ENCODE results near the gene CPLX1. TPM values are rescaled to one million over a fixed set of nuclear protein-coding genes. Genes with fewer than 3 reads are reported as not detected.

The CPLX1 gene
- total RNA-seq, 5 donors from 2014 or later (not counting 1 experiment from before 2014, with no cell fraction given), result 0.73 to 2.6 (median 1.2) TPM

DNA sequence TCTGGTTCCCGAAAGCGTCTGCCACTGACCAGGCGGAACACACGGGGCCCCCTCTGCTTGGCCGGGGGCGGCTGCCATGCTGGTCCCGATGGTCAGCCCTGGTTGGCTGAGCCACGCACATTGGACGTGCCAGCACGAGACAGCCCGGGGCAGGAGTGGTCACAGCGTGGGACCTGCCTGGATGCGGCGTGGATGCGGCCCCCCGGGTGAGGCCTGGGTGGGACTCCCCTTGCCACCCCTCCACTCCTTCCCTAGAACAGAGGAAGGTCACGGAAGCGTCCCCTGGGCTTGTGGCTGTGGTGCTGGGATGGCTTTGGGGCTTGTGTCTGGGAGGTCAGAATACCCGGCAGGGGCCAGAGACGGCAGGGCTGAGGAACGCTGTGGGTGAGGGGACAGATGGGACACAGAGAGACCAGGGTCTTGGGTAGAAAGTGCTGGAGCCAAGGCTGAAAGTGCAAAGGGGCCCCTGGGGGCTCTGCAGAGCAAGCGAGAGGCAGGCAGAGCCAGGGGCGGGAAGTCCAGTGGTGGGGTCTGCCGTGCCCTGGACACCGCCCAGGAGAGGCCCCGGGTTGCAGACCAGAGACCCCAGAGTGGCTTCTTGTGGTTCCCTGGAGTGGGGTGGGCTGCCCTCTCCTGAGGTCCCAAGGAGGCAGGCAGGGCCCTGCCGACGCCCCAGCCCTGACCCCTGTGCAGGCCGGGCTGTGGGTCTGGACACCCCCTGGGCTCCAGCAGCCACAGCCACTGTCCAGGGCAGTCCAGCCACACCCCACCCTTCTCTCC, 8.6 kb upstream of the CPLX1 start:
- peak in 1 of 35 experiments; percentile 2 for DNase-seq
- Mint-ChIP-seq H3K27me3 (peaks cover 3 to 5% of the 10 kb centered on the region in 2 donors), H3K4me3 (no peak overlapping the region), H3K9me3 (peaks cover 0 to 16% (median 8%) of the 10 kb centered on the region in 3 donors), H3K36me3 (no peaks in the 10 kb centered on the region), H3K27ac (no peak overlapping the region), H3K4me1 (peaks cover 4 to 6% (median 5%) of the 10 kb centered on the region in 3 donors)
- H3K9me3 ChIP-seq, result no peaks in the 10 kb centered on the region
- ChIA-PET POLR2A (no interaction called here), CTCF (no interaction called here)
- H3K36me3 ChIP-seq (ENCODE audit: control insufficient read depth in 2 of 2, extremely low read depth in 1 of 2, insufficient read depth in 1 of 2, low read length in 1 of 2), result no peaks in the 10 kb centered on the region
- peaks cover 0 to 46% of the 10 kb centered on the region in 2 experiments for H3K27me3 ChIP-seq (replicated peaks in 1 of 2; ENCODE audit: control insufficient read depth in 2 of 2, extremely low read depth in 1 of 2, insufficient read depth in 2 of 2, low read length in 1 of 2)
- ATAC-seq (replicated peaks in 1 of 4), result no peak
- 93% methylated on average over 25 of the region's 29 CpGs for WGBS (ENCODE audit: insufficient coverage)
- peaks cover 0 to 15% of the 10 kb centered on the region in 2 experiments for H3K4me1 ChIP-seq (ENCODE audit: control insufficient read depth in 1 of 2, extremely low read depth in 1 of 2, insufficient read depth in 2 of 2, low read length in 2 of 2)
- H3K4me3 ChIP-seq (ENCODE audit: control insufficient read depth in 1 of 2, extremely low read depth in 1 of 2, low read length in 1 of 2), result no peak overlapping the region
- H3K27ac ChIP-seq (ENCODE audit: low read length), result no peak overlapping the region

DNA sequence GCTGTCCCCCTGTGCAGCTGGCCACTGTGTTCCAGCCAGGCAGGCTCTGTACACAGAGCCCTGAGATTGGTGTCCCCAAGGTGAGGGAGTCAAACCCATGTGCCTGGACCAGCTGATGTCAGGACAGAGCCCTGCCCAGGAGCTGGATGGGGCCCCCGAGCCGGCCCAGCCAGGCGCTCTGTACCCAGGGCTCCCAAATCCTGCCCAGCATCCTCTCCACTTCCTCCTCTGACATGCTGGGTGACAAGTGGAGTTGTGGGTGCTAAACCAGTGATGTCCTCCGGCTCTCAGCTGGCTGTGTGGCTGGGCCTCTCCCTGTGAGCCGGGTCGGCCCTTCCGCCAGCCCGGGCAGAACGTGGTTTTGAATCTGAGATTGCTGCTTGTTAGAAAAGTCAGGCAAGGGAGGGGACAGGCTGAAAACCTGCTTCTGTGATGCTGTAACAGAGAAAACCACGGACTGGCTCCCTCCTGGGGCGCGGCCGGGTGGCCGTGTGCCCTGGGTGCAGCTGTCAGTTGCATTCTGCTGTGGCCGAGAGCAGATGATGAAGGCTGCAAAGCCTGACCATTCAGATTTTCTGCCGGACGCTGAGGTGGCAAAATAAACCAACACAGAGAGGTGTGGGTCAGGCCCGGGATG, 7.9 kb upstream of the CPLX1 start:
- no peak overlapping the region for H3K27ac Mint-ChIP-seq
- H3K9me3 ChIP-seq, result no peaks in the 10 kb centered on the region
- WGBS (ENCODE audit: insufficient coverage), result 75% methylated on average over 17 of the region's 18 CpGs

DNA sequence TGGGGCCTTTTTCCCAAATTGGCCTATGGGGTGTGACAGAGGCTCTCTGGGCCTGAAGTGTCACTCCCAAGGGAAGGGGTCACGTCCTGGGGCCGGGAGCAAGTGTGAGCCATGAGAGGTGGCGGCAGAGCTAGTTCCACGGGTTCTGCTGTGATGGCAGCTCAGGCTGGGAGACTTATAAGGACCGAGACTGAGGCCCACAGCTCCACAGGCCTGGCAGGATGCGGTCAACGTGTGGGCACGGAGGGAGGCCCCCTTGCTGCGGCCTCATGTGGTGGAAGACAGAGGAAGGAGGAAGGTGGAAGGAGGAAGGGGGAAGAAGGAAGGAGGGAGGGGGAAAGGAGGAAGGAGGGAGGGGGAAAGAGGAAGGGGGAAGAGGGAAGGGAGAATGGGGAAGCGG, 7.2 kb upstream of the CPLX1 start:
- no peak overlapping the region for H3K4me3 ChIP-seq (ENCODE audit: control insufficient read depth in 1 of 2, extremely low read depth in 1 of 2, low read length in 1 of 2)
- no peaks in the 10 kb centered on the region for H3K36me3 ChIP-seq (ENCODE audit: control insufficient read depth in 2 of 2, extremely low read depth in 1 of 2, insufficient read depth in 1 of 2, low read length in 1 of 2)
- peaks cover 0 to 60% of the 10 kb centered on the region in 2 experiments for H3K27me3 ChIP-seq (replicated peaks in 1 of 2; ENCODE audit: control insufficient read depth in 2 of 2, extremely low read depth in 1 of 2, insufficient read depth in 2 of 2, low read length in 1 of 2)
- no peak overlapping the region for H3K4me3 Mint-ChIP-seq
- CTCF ChIA-PET, result no interaction called here
- peaks cover 4 to 8% (median 7%) of the 10 kb centered on the region in 3 donors for H3K4me1 Mint-ChIP-seq
- H3K9me3 ChIP-seq, result no peaks in the 10 kb centered on the region
- H3K27me3 Mint-ChIP-seq, result peaks cover 12 to 16% of the 10 kb centered on the region in 2 donors
- POLR2A ChIA-PET, result no interaction called here
- ATAC-seq (replicated peaks in 1 of 4) (no peak), DNase-seq (no peak)
- H3K4me1 ChIP-seq (ENCODE audit: control insufficient read depth in 1 of 2, extremely low read depth in 1 of 2, insufficient read depth in 2 of 2, low read length in 2 of 2), result peaks cover 0 to 15% of the 10 kb centered on the region in 2 experiments
- H3K9me3 Mint-ChIP-seq, result peaks cover 0 to 12% (median 6%) of the 10 kb centered on the region in 3 donors
- WGBS (ENCODE audit: insufficient coverage), result 28% methylated on average over 10 of the region's 10 CpGs
- H3K27ac Mint-ChIP-seq, result no peak overlapping the region
- peaks cover under 1% of the 10 kb centered on the region for H3K36me3 Mint-ChIP-seq
- no peak overlapping the region for H3K27ac ChIP-seq (ENCODE audit: low read length)

More for the DNA sequence above, 7.9 kb upstream of the CPLX1 start:
- H3K4me3 ChIP-seq (ENCODE audit: control insufficient read depth in 1 of 2, extremely low read depth in 1 of 2, low read length in 1 of 2), result no peak overlapping the region
- no peak for ATAC-seq (replicated peaks in 1 of 4)
- H3K27me3 ChIP-seq (replicated peaks in 1 of 2; ENCODE audit: control insufficient read depth in 2 of 2, extremely low read depth in 1 of 2, insufficient read depth in 2 of 2, low read length in 1 of 2), result peaks cover 0 to 53% of the 10 kb centered on the region in 2 experiments
- DNase-seq, result peak in 1 of 35 experiments; percentile 1
- H3K27ac ChIP-seq (ENCODE audit: low read length), result no peak overlapping the region
- ChIA-PET CTCF (no interaction called here), POLR2A (no interaction called here)
- H3K9me3 Mint-ChIP-seq, result peaks cover 0 to 15% (median 6%) of the 10 kb centered on the region in 3 donors
- H3K36me3 Mint-ChIP-seq, result no peaks in the 10 kb centered on the region
- peaks cover 5 to 9% of the 10 kb centered on the region in 2 donors for H3K27me3 Mint-ChIP-seq
- no peaks in the 10 kb centered on the region for H3K36me3 ChIP-seq (ENCODE audit: control insufficient read depth in 2 of 2, extremely low read depth in 1 of 2, insufficient read depth in 1 of 2, low read length in 1 of 2)
- H3K4me3 Mint-ChIP-seq, result no peak overlapping the region
- peaks cover 0 to 15% of the 10 kb centered on the region in 2 experiments for H3K4me1 ChIP-seq (ENCODE audit: control insufficient read depth in 1 of 2, extremely low read depth in 1 of 2, insufficient read depth in 2 of 2, low read length in 2 of 2)
- H3K4me1 Mint-ChIP-seq, result peaks cover 4 to 6% (median 5%) of the 10 kb centered on the region in 3 donors

DNA sequence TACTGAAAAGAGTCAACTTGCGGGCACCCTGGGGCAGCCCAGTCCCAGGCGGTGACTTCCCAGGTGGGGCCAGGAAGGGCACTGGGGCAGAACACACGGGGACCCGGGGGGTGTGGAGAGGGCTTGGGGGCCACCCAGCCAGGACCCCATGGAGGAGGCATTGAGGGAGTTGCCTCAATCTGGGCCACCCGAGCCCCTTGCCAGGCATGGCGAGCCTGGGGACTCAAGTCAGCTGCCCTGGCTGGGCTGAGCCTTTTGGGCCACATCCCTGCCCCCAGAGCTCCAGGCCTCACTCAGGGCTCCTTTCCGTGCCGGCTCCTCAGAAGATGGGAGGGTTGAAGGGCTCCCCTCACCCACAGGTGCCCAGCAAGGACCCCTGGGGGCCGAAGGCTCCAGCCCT, 6.6 kb upstream of the CPLX1 start:
- Histone ChIP-seq H3K36me3 (ENCODE audit: control insufficient read depth in 2 of 2, extremely low read depth in 1 of 2, insufficient read depth in 1 of 2, low read length in 1 of 2) (no peaks in the 10 kb centered on the region), H3K9me3 (no peaks in the 10 kb centered on the region), H3K4me1 (ENCODE audit: control insufficient read depth in 1 of 2, extremely low read depth in 1 of 2, insufficient read depth in 2 of 2, low read length in 2 of 2) (peaks cover 0 to 15% of the 10 kb centered on the region in 2 experiments), H3K27me3 (replicated peaks in 1 of 2; ENCODE audit: control insufficient read depth in 2 of 2, extremely low read depth in 1 of 2, insufficient read depth in 2 of 2, low read length in 1 of 2) (peaks cover 3 to 65% of the 10 kb centered on the region in 2 experiments), H3K4me3 (ENCODE audit: control insufficient read depth in 1 of 2, extremely low read depth in 1 of 2, low read length in 1 of 2) (no peak overlapping the region), H3K27ac (ENCODE audit: low read length) (no peak overlapping the region)
- DNase-seq (peak in 1 of 35 experiments; percentile 2), ATAC-seq (replicated peaks in 1 of 4) (no peak)
- no peak overlapping the region for H3K27ac Mint-ChIP-seq
- H3K9me3 Mint-ChIP-seq, result peaks cover 0 to 6% (median 1%) of the 10 kb centered on the region in 3 donors
- POLR2A ChIA-PET, result no interaction called here
- CTCF ChIA-PET, result no interaction called here
- WGBS (ENCODE audit: insufficient coverage), result 91% methylated on average over 7 of the region's 9 CpGs
- no peak overlapping the region for H3K4me3 Mint-ChIP-seq
- H3K36me3 Mint-ChIP-seq, result peaks cover 3% of the 10 kb centered on the region
- H3K27me3 Mint-ChIP-seq, result peaks cover 18 to 22% of the 10 kb centered on the region in 2 donors
- peaks cover 4 to 12% (median 12%) of the 10 kb centered on the region in 3 donors for H3K4me1 Mint-ChIP-seq

DNA sequence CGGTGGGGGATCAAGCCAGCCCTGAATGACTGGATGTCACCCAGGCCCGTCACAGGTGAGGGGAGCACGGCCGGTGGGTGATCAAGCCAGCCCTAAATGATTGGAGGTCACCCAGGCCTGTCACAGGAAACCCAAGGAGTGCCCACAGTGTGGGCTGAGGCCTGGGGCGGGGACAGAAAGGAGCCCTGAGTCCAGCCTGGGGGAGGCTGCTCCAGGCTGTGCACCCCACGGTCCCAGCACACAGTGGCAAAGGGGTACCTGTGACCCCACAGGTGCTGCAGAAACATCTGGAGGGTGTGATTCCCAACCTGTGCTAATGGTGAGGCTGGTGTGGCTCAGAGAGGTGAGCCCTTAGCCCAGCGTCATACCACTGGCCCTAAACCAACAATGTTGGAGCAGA, 6.2 kb upstream of the CPLX1 start:
- peaks cover 4 to 13% (median 12%) of the 10 kb centered on the region in 3 donors for H3K4me1 Mint-ChIP-seq
- peaks cover 3 to 66% of the 10 kb centered on the region in 2 experiments for H3K27me3 ChIP-seq (replicated peaks in 1 of 2; ENCODE audit: control insufficient read depth in 2 of 2, extremely low read depth in 1 of 2, insufficient read depth in 2 of 2, low read length in 1 of 2)
- no peak overlapping the region for H3K4me3 Mint-ChIP-seq
- H3K36me3 Mint-ChIP-seq, result peaks cover 3% of the 10 kb centered on the region
- ATAC-seq (replicated peaks in 1 of 4) (no peak), DNase-seq (no peak)
- no peak overlapping the region for H3K4me3 ChIP-seq (ENCODE audit: control insufficient read depth in 1 of 2, extremely low read depth in 1 of 2, low read length in 1 of 2)
- CTCF ChIA-PET, result no interaction called here
- no peaks in the 10 kb centered on the region for H3K9me3 ChIP-seq
- no peaks in the 10 kb centered on the region for H3K36me3 ChIP-seq (ENCODE audit: control insufficient read depth in 2 of 2, extremely low read depth in 1 of 2, insufficient read depth in 1 of 2, low read length in 1 of 2)
- H3K27me3 Mint-ChIP-seq, result peaks cover 21 to 27% of the 10 kb centered on the region in 2 donors
- POLR2A ChIA-PET, result no interaction called here
- peaks cover 0 to 18% of the 10 kb centered on the region in 2 experiments for H3K4me1 ChIP-seq (ENCODE audit: control insufficient read depth in 1 of 2, extremely low read depth in 1 of 2, insufficient read depth in 2 of 2, low read length in 2 of 2)
- WGBS (ENCODE audit: insufficient coverage), result 89% methylated on average over 6 of the region's 7 CpGs
- no peak overlapping the region for H3K27ac Mint-ChIP-seq
- H3K27ac ChIP-seq (ENCODE audit: low read length), result no peak overlapping the region
- H3K9me3 Mint-ChIP-seq, result peaks cover 0 to 2% (median 0%) of the 10 kb centered on the region in 3 donors

DNA sequence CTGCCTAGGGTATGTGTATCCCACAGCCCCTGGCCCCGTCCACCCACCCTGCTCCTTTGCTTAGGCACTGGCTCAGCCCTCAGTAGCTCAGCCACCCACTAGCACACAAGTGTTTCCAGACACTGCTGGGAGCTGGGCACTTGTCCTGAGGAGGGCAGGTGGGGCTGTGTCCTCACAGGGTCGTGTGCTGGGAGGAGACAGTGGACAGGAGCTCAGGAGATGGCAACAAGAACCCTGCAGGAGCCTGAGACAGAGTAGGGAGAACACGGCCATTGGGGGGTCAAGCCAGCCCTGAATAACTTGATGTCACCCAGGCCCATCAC, 5.5 kb upstream of the CPLX1 start:
- Mint-ChIP-seq H3K4me1 (peaks cover 4 to 13% (median 12%) of the 10 kb centered on the region in 3 donors), H3K27me3 (peaks cover 21 to 27% of the 10 kb centered on the region in 2 donors), H3K27ac (no peak overlapping the region), H3K36me3 (peaks cover 3% of the 10 kb centered on the region), H3K9me3 (no peaks in the 10 kb centered on the region), H3K4me3 (no peak overlapping the region)
- peak in 1 of 35 experiments; percentile 9 for DNase-seq
- Histone ChIP-seq H3K36me3 (ENCODE audit: control insufficient read depth in 2 of 2, extremely low read depth in 1 of 2, insufficient read depth in 1 of 2, low read length in 1 of 2) (no peaks in the 10 kb centered on the region), H3K4me1 (ENCODE audit: control insufficient read depth in 1 of 2, extremely low read depth in 1 of 2, insufficient read depth in 2 of 2, low read length in 2 of 2) (peaks cover 0 to 23% of the 10 kb centered on the region in 2 experiments), H3K9me3 (no peaks in the 10 kb centered on the region), H3K27me3 (replicated peaks in 1 of 2; ENCODE audit: control insufficient read depth in 2 of 2, extremely low read depth in 1 of 2, insufficient read depth in 2 of 2, low read length in 1 of 2) (peaks cover 3 to 70% of the 10 kb centered on the region in 2 experiments), H3K4me3 (ENCODE audit: control insufficient read depth in 1 of 2, extremely low read depth in 1 of 2, low read length in 1 of 2) (no peak overlapping the region), H3K27ac (ENCODE audit: low read length) (no peak overlapping the region)
- ChIA-PET CTCF (no interaction called here), POLR2A (no interaction called here)
- ATAC-seq (replicated peaks in 1 of 4), result no peak
- 73% methylated on average over 3 of the region's 3 CpGs for WGBS (ENCODE audit: insufficient coverage)

All from T-cell (primary cell).